Esophagus muscularis mucosa (tissue), 3 donors: Measurements from ENCODE around the gene FAN1.

Source experiments
- CTCF ChIP-seq, 3 experiments: fragments of 200-600 bp in 2 of 3; fragments of 450-650 bp in 1 of 3; sonication (generic) in 2 of 3; IDR thresholded peaks; one replicate each; pipeline ENCODE4 v1.5.1; 2017 to 2019; ENCODE audit warnings: antibody characterized with exemption in 3 of 3, mild to moderate bottlenecking in 2 of 3, moderate library complexity in 1 of 3
- POLR2AphosphoS5 ChIP-seq, 2 donors: sonication (generic); formaldehyde crosslinking; IDR thresholded peaks; one replicate each; pipeline ENCODE4 v1.6.1; 2017; ENCODE audit warnings: antibody characterized with exemption in 2 of 2

GRCh38 chr15:30926161-30926560 is 22.4 kb downstream of the FAN1 start:
- TF ChIP-seq CTCF (IDR thresholded peaks at IDR 0.05) (no peak), POLR2AphosphoS5 (IDR thresholded peaks at IDR 0.05) (no peak)
